Activated CD8-positive, alpha-beta memory T cell treated with anti-CD3 and anti-CD28 coated beads, Interleukin-2, amount 50 U/mL, for 4 hours (primary cell): ENCODE measurements around the gene GOLGA8J.
"Not testable (repeated sequence)": the region's sequence is repeated elsewhere in the genome, so short reads cannot be mapped to it uniquely, and the experiment has no call there.

Source experiments
- DNase-seq: peaks from one replicate; pipeline ENCODE4 v3.0.0-alpha.2; 2020

Gene GOLGA8J

GRCh38 chr15:30082655-30083054 lies at the start of gene GOLGA8J:
GOLGA8J (plus strand) TSS chr15:30082955; CDS start chr15:30083053, 98 bp downstream.
- DNase-seq = not testable (repeated sequence)

GRCh38 chr15:30033211-30033610 lies 49.5 kb upstream of the GOLGA8J start:
- DNase-seq = no peak

GRCh38 chr15:30033763-30034162 lies 49.0 kb upstream of the GOLGA8J start:
- no peak for DNase-seq

- DNase-seq = no peak
Measured at GRCh38 chr15:30036036-30036703, 46.6 kb upstream of the GOLGA8J start.

- no peak for DNase-seq
Measured at GRCh38 chr15:30038667-30039523, 43.9 kb upstream of the GOLGA8J start.

GRCh38 chr15:30041868-30042267 lies 40.9 kb upstream of the GOLGA8J start:
- no peak for DNase-seq

GRCh38 chr15:30042556-30042955 lies 40.2 kb upstream of the GOLGA8J start:
- DNase-seq = no peak

- DNase-seq = no peak
Measured at GRCh38 chr15:30043211-30043655, 39.5 kb upstream of the GOLGA8J start.

- DNase-seq = no peak
Measured at GRCh38 chr15:30044377-30044776, 38.4 kb upstream of the GOLGA8J start.

- DNase-seq = not testable (repeated sequence)
Measured at GRCh38 chr15:30044826-30045225, 37.9 kb upstream of the GOLGA8J start.

- not testable (repeated sequence) for DNase-seq
Measured at GRCh38 chr15:30045248-30046041, 37.3 kb upstream of the GOLGA8J start.

- DNase-seq = no peak
Measured at GRCh38 chr15:30046430-30046829, 36.3 kb upstream of the GOLGA8J start.

GRCh38 chr15:30055604-30056003 lies 27.2 kb upstream of the GOLGA8J start:
- no peak for DNase-seq

GRCh38 chr15:30056166-30056565 lies 26.6 kb upstream of the GOLGA8J start:
- DNase-seq = no peak

GRCh38 chr15:30059771-30060170 lies 23.0 kb upstream of the GOLGA8J start:
- DNase-seq = no peak

GRCh38 chr15:30062881-30063280 lies 19.9 kb upstream of the GOLGA8J start:
- no peak for DNase-seq

GRCh38 chr15:30063835-30064546 lies 18.8 kb upstream of the GOLGA8J start:
- no peak for DNase-seq

- DNase-seq = no peak
Measured at GRCh38 chr15:30065025-30065801, 17.5 kb upstream of the GOLGA8J start.

GRCh38 chr15:30068326-30068725 lies 14.4 kb upstream of the GOLGA8J start:
- DNase-seq = no peak

GRCh38 chr15:30072630-30073029 lies 10.1 kb upstream of the GOLGA8J start:
- no peak for DNase-seq

- DNase-seq = no peak
Measured at GRCh38 chr15:30073915-30074314, 8.8 kb upstream of the GOLGA8J start.

- DNase-seq = not testable (repeated sequence)
Measured at GRCh38 chr15:30080816-30081215, 1.9 kb upstream of the GOLGA8J start.
